Measurements from ENCODE around the gene KRT6C. TPM values are rescaled to one million over a fixed set of nuclear protein-coding genes. Genes with fewer than 3 reads are reported as not detected.

The KRT6C gene
- polyA plus RNA-seq, 1 of the 3 experiments (the other 2 are of a cell fraction), result not detected

DNA sequence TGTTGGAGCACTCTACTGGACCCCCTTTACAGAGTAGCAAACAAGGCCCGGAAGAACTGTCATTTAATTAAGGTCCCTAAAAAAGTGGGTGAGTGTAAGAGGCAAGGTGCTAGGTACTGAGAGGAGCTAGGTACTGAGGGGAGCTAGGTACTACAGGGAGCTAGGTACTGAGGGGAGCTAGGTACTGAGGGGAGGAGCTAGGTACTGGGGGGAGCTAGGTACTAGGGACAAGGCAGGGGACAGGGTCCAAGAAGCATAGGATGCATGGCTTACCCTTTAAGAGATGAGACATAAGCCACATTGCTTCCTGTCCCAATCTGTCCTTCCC is 41.7 kb upstream of the KRT6C start:
- H3K79me2 ChIP-seq (ENCODE audit: insufficient read depth), result no peaks in the 10 kb centered on the region
- ChIA-PET POLR2A (no interaction called here), CTCF (interaction anchor here (0.8 to 0.9 kb wide), 2 partner anchors 8 to 143 kb away, joined by 3 read pairs; no protein-coding TSS in a partner anchor)
- H3K27me3 ChIP-seq (ENCODE audit: insufficient read depth), result peaks cover 25% of the 10 kb centered on the region; the same call in 1 of the 2 replicates
- no peaks in the 10 kb centered on the region for H3K9me3 ChIP-seq
- no peaks in the 10 kb centered on the region for H3K4me1 ChIP-seq (ENCODE audit: control insufficient read depth in 1 of 2, insufficient read depth in 2 of 2, low read depth in 1 of 2, low read length in 1 of 2)
- no peak overlapping the region for H3K9ac ChIP-seq
- no peaks in the 10 kb centered on the region for H3K36me3 ChIP-seq (replicated peaks in 1 of 2; ENCODE audit: control insufficient read depth in 1 of 2, insufficient read depth in 2 of 2, low read length in 1 of 2)
- H3K9me2 ChIP-seq, result no peaks in the 10 kb centered on the region
- H3K27ac ChIP-seq (ENCODE audit: low read depth in 2 of 2, low read length in 1 of 2), result no peak overlapping the region
- H2AFZ ChIP-seq (ENCODE audit: low read depth), result no peak overlapping the region
- H3K4me2 ChIP-seq, result no peak overlapping the region
- H3K4me3 ChIP-seq (ENCODE audit: low read depth in 2 of 2, low read length in 1 of 2), result no peak overlapping the region
- WGBS (ENCODE audit: low lambda C conversion rate), result 47% methylated on average over 1 of the region's 1 CpG
- H4K20me1 ChIP-seq (ENCODE audit: insufficient read depth), result no peaks in the 10 kb centered on the region
- DNase-seq, result no peak
- TF ChIP-seq MEF2A (IDR thresholded peaks at IDR 0.05; ENCODE audit: borderline replicate concordance, low read depth), result no peak
- TF ChIP-seq FOXJ3 (CRISPR knock-in tag; IDR thresholded peaks at IDR 0.05), result no peak
- TF ChIP-seq TAF1 (IDR thresholded peaks at IDR 0.05; ENCODE audit: borderline replicate concordance, low read depth, low read length), result no peak
- no peak for TF ChIP-seq SMC3 (IDR thresholded peaks at IDR 0.05; ENCODE audit: low read depth, low read length)
- TF ChIP-seq, protein P1, sequence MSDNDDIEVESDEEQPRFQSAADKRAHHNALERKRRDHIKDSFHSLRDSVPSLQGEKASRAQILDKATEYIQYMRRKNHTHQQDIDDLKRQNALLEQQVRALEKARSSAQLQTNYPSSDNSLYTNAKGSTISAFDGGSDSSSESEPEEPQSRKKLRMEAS (IDR thresholded peaks at IDR 0.05; ENCODE audit: low read depth), result no peak
- TF ChIP-seq RFX5 (IDR thresholded peaks at IDR 0.05; ENCODE audit: low read length), result no peak
- no peak for TF ChIP-seq ELF1 (IDR thresholded peaks at IDR 0.05)
- no peak for TF ChIP-seq RCOR1 (IDR thresholded peaks at IDR 0.05; ENCODE audit: low read length)
- no peak for TF ChIP-seq GABPA (IDR thresholded peaks at IDR 0.05; ENCODE audit: low read depth)
- TF ChIP-seq EZH2phosphoT487 (IDR thresholded peaks at IDR 0.05; ENCODE audit: borderline replicate concordance, low read depth), result no peak
- TF ChIP-seq, protein P2, sequence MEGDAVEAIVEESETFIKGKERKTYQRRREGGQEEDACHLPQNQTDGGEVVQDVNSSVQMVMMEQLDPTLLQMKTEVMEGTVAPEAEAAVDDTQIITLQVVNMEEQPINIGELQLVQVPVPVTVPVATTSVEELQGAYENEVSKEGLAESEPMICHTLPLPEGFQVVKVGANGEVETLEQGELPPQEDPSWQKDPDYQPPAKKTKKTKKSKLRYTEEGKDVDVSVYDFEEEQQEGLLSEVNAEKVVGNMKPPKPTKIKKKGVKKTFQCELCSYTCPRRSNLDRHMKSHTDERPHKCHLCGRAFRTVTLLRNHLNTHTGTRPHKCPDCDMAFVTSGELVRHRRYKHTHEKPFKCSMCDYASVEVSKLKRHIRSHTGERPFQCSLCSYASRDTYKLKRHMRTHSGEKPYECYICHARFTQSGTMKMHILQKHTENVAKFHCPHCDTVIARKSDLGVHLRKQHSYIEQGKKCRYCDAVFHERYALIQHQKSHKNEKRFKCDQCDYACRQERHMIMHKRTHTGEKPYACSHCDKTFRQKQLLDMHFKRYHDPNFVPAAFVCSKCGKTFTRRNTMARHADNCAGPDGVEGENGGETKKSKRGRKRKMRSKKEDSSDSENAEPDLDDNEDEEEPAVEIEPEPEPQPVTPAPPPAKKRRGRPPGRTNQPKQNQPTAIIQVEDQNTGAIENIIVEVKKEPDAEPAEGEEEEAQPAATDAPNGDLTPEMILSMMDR (IDR thresholded peaks at IDR 0.05), result no peak
- TF ChIP-seq YY1 (IDR thresholded peaks at IDR 0.05; ENCODE audit: low read depth), result no peak
- H3F3A ChIP-seq (replicated peaks; ENCODE audit: insufficient read depth), result no peaks in the 10 kb centered on the region

DNA sequence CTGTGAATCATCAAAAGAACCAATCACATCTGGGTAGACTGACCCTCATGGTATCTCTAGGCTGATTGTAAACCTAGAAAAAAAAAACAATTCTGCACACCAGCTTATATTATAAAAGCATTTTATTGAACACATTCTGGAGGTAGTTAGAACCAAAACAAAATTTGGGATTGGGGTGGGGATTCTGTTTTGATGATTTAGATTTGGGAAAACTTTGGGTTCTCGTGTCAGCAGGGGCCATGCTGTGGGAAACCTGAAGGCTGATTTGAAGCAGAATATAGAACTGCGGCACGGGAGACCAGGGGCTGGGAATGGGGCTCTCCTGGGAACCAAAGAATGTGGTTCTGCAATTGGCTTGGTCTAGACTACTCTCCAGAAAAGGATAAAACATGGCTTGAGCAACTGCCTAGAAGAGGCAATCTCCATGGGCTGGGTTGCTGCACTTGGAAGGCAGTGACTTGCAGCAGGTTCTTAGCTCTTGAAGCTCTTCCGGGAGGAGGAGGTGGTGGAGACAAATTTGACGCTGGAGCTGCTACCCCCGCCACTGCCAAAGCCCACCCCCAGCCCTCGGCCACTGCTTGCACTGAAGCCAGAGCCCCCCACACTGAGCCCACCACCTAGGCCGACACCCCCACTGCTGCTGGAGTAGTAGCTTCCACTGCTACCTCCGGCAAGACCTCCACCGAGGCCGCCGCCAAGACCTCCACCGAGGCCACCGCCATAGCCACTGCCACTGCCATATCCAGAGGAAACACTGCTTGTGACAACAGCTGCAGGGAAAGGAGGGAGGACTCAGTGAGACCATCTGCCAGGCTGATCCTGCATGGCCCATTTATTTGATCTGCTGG is 41.1 kb upstream of the KRT6C start:
- H2AFZ ChIP-seq (ENCODE audit: low read depth), result no peak overlapping the region
- H3K9me3 ChIP-seq, result no peaks in the 10 kb centered on the region
- no peak overlapping the region for H3K4me2 ChIP-seq
- no peak overlapping the region for H3K9ac ChIP-seq
- no peaks in the 10 kb centered on the region for H4K20me1 ChIP-seq (ENCODE audit: insufficient read depth)
- no peaks in the 10 kb centered on the region for H3K36me3 ChIP-seq (replicated peaks in 1 of 2; ENCODE audit: control insufficient read depth in 1 of 2, insufficient read depth in 2 of 2, low read length in 1 of 2)
- no peak overlapping the region for H3K4me3 ChIP-seq (ENCODE audit: low read depth in 2 of 2, low read length in 1 of 2)
- no peak overlapping the region for H3K27ac ChIP-seq (ENCODE audit: low read depth in 2 of 2, low read length in 1 of 2)
- POLR2A ChIA-PET, result no interaction called here
- H3K4me1 ChIP-seq (ENCODE audit: control insufficient read depth in 1 of 2, insufficient read depth in 2 of 2, low read depth in 1 of 2, low read length in 1 of 2), result no peaks in the 10 kb centered on the region
- H3K79me2 ChIP-seq (ENCODE audit: insufficient read depth), result no peaks in the 10 kb centered on the region
- 55% methylated on average over 4 of the region's 14 CpGs for WGBS (ENCODE audit: low lambda C conversion rate)
- no peaks in the 10 kb centered on the region for H3K9me2 ChIP-seq
- H3F3A ChIP-seq (replicated peaks; ENCODE audit: insufficient read depth), result no peaks in the 10 kb centered on the region
- H3K27me3 ChIP-seq (ENCODE audit: insufficient read depth), result peaks cover 24% of the 10 kb centered on the region; the same call in 1 of the 2 replicates
- CTCF ChIA-PET, result interaction anchor here (0.8 to 1.6 kb wide), 4 partner anchors 8 to 370 kb away, joined by 3 to 4 read pairs (median 3); no protein-coding TSS in a partner anchor
- DNase-seq, result no peak
- TF ChIP-seq RCOR1 (IDR thresholded peaks at IDR 0.05; ENCODE audit: low read length) (no peak), POLR2AphosphoS5 (IDR thresholded peaks at IDR 0.05; ENCODE audit: low read depth, low read length) (no peak), TAF1 (IDR thresholded peaks at IDR 0.05; ENCODE audit: borderline replicate concordance, low read depth, low read length) (no peak), RXRA (IDR thresholded peaks at IDR 0.05; ENCODE audit: borderline replicate concordance, low read depth) (no peak), FOSL2 (IDR thresholded peaks at IDR 0.05; ENCODE audit: borderline replicate concordance, low read depth) (no peak), SIN3A (IDR thresholded peaks at IDR 0.05; ENCODE audit: borderline replicate concordance, low read depth, low read length) (no peak), EP300 (IDR thresholded peaks at IDR 0.05; ENCODE audit: borderline replicate concordance in 1 of 2, low read depth in 1 of 2, low read length in 1 of 2) (no peak), MXI1 (IDR thresholded peaks at IDR 0.05; ENCODE audit: low read depth, low read length) (no peak)
- TF ChIP-seq, protein P3, sequence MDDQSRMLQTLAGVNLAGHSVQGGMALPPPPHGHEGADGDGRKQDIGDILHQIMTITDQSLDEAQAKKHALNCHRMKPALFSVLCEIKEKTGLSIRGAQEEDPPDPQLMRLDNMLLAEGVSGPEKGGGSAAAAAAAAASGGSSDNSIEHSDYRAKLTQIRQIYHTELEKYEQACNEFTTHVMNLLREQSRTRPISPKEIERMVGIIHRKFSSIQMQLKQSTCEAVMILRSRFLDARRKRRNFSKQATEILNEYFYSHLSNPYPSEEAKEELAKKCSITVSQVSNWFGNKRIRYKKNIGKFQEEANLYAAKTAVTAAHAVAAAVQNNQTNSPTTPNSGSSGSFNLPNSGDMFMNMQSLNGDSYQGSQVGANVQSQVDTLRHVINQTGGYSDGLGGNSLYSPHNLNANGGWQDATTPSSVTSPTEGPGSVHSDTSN (IDR thresholded peaks at IDR 0.05), result no peak
- TF ChIP-seq, protein P4, sequence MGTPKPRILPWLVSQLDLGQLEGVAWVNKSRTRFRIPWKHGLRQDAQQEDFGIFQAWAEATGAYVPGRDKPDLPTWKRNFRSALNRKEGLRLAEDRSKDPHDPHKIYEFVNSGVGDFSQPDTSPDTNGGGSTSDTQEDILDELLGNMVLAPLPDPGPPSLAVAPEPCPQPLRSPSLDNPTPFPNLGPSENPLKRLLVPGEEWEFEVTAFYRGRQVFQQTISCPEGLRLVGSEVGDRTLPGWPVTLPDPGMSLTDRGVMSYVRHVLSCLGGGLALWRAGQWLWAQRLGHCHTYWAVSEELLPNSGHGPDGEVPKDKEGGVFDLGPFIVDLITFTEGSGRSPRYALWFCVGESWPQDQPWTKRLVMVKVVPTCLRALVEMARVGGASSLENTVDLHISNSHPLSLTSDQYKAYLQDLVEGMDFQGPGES (IDR thresholded peaks at IDR 0.05; ENCODE audit: low read depth, low read length), result no peak
- TF ChIP-seq, protein P5, sequence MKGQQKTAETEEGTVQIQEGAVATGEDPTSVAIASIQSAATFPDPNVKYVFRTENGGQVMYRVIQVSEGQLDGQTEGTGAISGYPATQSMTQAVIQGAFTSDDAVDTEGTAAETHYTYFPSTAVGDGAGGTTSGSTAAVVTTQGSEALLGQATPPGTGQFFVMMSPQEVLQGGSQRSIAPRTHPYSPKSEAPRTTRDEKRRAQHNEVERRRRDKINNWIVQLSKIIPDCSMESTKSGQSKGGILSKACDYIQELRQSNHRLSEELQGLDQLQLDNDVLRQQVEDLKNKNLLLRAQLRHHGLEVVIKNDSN (IDR thresholded peaks at IDR 0.05; ENCODE audit: borderline replicate concordance, low read depth), result no peak
